Loucy (cell line): Measurements from ENCODE around the gene WWC1.

Experiments used
- EZH2phosphoT487 ChIP-seq: fragments of 200-600 bp; IDR thresholded peaks from 2 replicates; pipeline ENCODE4 v1.6.1; 2018; ENCODE audit warnings: antibody characterized with exemption, mild to moderate bottlenecking, moderate library complexity, borderline replicate concordance
- TF ChIP-seq, protein P1 (sequence below): fragments of 200-600 bp; sonication (generic); conservative IDR thresholded peaks from 2 replicates; pipeline ENCODE4 v1.5.1; 2014; ENCODE audit warnings: mild to moderate bottlenecking, antibody characterized with exemption, low read length

DNA sequence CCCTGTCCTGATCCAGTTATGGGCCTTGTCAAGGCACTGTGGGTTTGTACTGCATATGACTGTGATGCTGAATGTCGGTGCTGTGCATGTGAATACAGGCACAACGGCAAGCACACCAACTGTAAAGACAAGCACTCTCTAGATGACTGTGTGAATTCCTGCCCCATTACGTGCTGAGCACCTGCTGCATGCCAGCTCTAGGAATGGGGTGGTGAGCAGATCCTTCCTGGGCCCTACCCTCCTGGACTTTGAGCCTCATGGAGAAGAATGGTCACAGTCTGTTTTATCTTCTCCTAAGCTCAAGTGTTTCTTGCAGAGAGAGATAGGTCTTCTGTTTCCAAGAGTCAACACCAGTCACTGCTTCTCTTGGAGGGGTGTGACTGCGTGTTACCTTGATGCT, 138.9 kb downstream of the WWC1 start:
- TF ChIP-seq, protein P1, sequence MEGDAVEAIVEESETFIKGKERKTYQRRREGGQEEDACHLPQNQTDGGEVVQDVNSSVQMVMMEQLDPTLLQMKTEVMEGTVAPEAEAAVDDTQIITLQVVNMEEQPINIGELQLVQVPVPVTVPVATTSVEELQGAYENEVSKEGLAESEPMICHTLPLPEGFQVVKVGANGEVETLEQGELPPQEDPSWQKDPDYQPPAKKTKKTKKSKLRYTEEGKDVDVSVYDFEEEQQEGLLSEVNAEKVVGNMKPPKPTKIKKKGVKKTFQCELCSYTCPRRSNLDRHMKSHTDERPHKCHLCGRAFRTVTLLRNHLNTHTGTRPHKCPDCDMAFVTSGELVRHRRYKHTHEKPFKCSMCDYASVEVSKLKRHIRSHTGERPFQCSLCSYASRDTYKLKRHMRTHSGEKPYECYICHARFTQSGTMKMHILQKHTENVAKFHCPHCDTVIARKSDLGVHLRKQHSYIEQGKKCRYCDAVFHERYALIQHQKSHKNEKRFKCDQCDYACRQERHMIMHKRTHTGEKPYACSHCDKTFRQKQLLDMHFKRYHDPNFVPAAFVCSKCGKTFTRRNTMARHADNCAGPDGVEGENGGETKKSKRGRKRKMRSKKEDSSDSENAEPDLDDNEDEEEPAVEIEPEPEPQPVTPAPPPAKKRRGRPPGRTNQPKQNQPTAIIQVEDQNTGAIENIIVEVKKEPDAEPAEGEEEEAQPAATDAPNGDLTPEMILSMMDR: no peak
- no peak for TF ChIP-seq EZH2phosphoT487
